HCT116 (cell line): ENCODE results near the gene A3GALT2. TPM values are rescaled to one million over a fixed set of nuclear protein-coding genes. Genes with fewer than 3 reads are reported as not detected.

Source experiments
- ATAC-seq: fragments of 200-7000 bp; cut with Tn5 transposase; 2 replicates; pipeline ENCODE4 v1.9.1; 2020; ENCODE audit warnings: mild to moderate bottlenecking, moderate library complexity
- BruUV-seq: library from RNA; stranded (reverse); fragments of 400-500 nt; replicated peaks from 2 replicates; lab custom pipeline; 2021; lab: Mats Ljungman, UMichigan
- CTCF ChIA-PET: fragments of 300-600 bp; sonication (Branson Sonifier 250); formaldehyde crosslinking; loops from one replicate; lab custom pipeline; 2021; ENCODE audit warnings: antibody characterized with exemption; lab: Charles Lee
- POLR2A ChIA-PET: fragments of 300-600, 350-600 bp; sonication (Branson Sonifier 250); formaldehyde crosslinking; loops from one replicate; lab custom pipeline; 2021; ENCODE audit warnings: antibody characterized with exemption; lab: Charles Lee
- RAD21 ChIA-PET, 2 experiments: fragments of 300-600 bp; sonication (Branson Sonifier 250); formaldehyde crosslinking; loops; one replicate each; lab custom pipeline; 2023; ENCODE audit warnings: low total read pairs in 2 of 2; ENCODE audit not compliant: uncharacterized antibody in 2 of 2, unreplicated experiment in 2 of 2, low non-redundant PET in 1 of 2; lab: Charles Lee
- DNase-seq: peaks from one replicate; pipeline ENCODE4 v3.0.0-alpha.2; 2010; ENCODE audit warnings: low read depth, low spot score
- H2AFZ ChIP-seq: fragments of 200-600 bp; shearing (Covaris generic), sonication (generic); 2 replicates; pipeline ENCODE4 v1.6.1; 2017; ENCODE audit warnings: low read depth, mixed run types, mixed read lengths, antibody characterized with exemption, low read length; ENCODE audit not compliant: poor library complexity, severe bottlenecking
- H3K27ac ChIP-seq: 2 replicates; pipeline ENCODE4 v1.5.1; 2012; ENCODE audit warnings: low read depth, low read length
- H3K27me3 ChIP-seq: fragments of 200-600 bp; sonication (generic); 2 replicates; pipeline ENCODE4 v1.6.1; 2016; ENCODE audit warnings: mixed run types, low read length, mixed read lengths; ENCODE audit not compliant: insufficient read depth
- H3K36me3 ChIP-seq, 2 experiments: fragments of 200-500 bp in 1 of 2; fragments of 200-600 bp in 1 of 2; sonication (Bioruptor generic) in 1 of 2; sonication (generic) in 1 of 2; 2 replicates each; pipeline versions ENCODE4 v1.5.1 to v1.6.1; 2014 to 2016; ENCODE audit warnings: low read length in 2 of 2, inconsistent platforms in 1 of 2, mixed read lengths in 1 of 2, mixed run types in 1 of 2; ENCODE audit not compliant: insufficient read depth in 2 of 2, control insufficient read depth in 1 of 2
- H3K4me1 ChIP-seq, 2 experiments: fragments of 200-600 bp in 1 of 2; sonication (generic) in 1 of 2; 2 replicates each; pipeline versions ENCODE4 v1.5.1 to v1.6.1; 2012 to 2017; ENCODE audit warnings: low read length in 2 of 2, inconsistent platforms in 1 of 2, mild to moderate bottlenecking in 1 of 2, mixed read lengths in 1 of 2, mixed run types in 1 of 2, moderate library complexity in 1 of 2; ENCODE audit not compliant: insufficient read depth in 2 of 2, control insufficient read depth in 1 of 2
- H3K4me2 ChIP-seq: fragments of 200-600 bp; sonication (generic); 2 replicates; pipeline ENCODE4 v1.6.1; 2017; ENCODE audit warnings: mixed run types, low read length, mixed read lengths
- H3K4me3 ChIP-seq, 2 experiments: fragments of 200-600 bp in 1 of 2; sonication (generic) in 1 of 2; replicated peaks in 1 of 2; 2 replicates each; pipeline ENCODE4 v1.5.1; 2011 to 2016; ENCODE audit warnings: low read length in 2 of 2, control low read depth in 1 of 2, low read depth in 1 of 2, mild to moderate bottlenecking in 1 of 2, mixed read lengths in 1 of 2, mixed run types in 1 of 2
- H3K79me2 ChIP-seq: fragments of 200-600 bp; sonication (generic); 2 replicates; pipeline ENCODE4 v1.6.1; 2017; ENCODE audit warnings: mild to moderate bottlenecking, mixed run types, low read length, moderate library complexity, mixed read lengths; ENCODE audit not compliant: insufficient read depth
- H3K9ac ChIP-seq: fragments of 200-600 bp; sonication (generic); 2 replicates; pipeline ENCODE4 v1.6.1; 2016; ENCODE audit warnings: low read length, mixed read lengths
- H3K9me2 ChIP-seq: fragments of 200-600 bp; sonication (generic), shearing (Covaris generic); 2 replicates; pipeline ENCODE4 v1.6.1; 2017; ENCODE audit warnings: mixed run types, mild to moderate bottlenecking, moderate library complexity; ENCODE audit not compliant: insufficient read depth
- H3K9me3 ChIP-seq, 2 experiments: fragments of 200-500 bp in 1 of 2; fragments of 200-600 bp in 1 of 2; sonication (Bioruptor generic) in 1 of 2; sonication (generic) in 1 of 2; 2 replicates each; pipeline ENCODE4 v1.6.1; 2014 to 2017; ENCODE audit warnings: low read length in 2 of 2, mixed read lengths in 2 of 2, inconsistent platforms in 1 of 2, low read depth in 1 of 2, mild to moderate bottlenecking in 1 of 2, mixed run types in 1 of 2, moderate library complexity in 1 of 2; ENCODE audit not compliant: control insufficient read depth in 1 of 2, insufficient read depth in 1 of 2
- H4K20me1 ChIP-seq: fragments of 200-600 bp; sonication (generic), shearing (Covaris generic); 2 replicates; pipeline ENCODE4 v1.6.1; 2017; ENCODE audit warnings: mixed run types, mild to moderate bottlenecking, moderate library complexity; ENCODE audit not compliant: insufficient read depth
- ATF3 ChIP-seq: IDR thresholded peaks from 2 replicates; pipeline ENCODE4 v1.6.1; 2012
- ELF1 ChIP-seq: IDR thresholded peaks from 2 replicates; pipeline ENCODE4 v1.6.1; 2012; ENCODE audit warnings: low read depth, borderline replicate concordance
- EZH2phosphoT487 ChIP-seq: fragments of 200-600 bp; IDR thresholded peaks from 2 replicates; pipeline ENCODE4 v1.6.1; 2018; ENCODE audit warnings: antibody characterized with exemption, borderline replicate concordance
- POLR2A ChIP-seq: IDR thresholded peaks from 2 replicates; pipeline ENCODE4 v1.7.0; 2011; ENCODE audit warnings: borderline replicate concordance; ENCODE audit not compliant: insufficient read depth, insufficient read length; ENCODE audit errors: extremely low read depth
- POLR2AphosphoS5 ChIP-seq: IDR thresholded peaks from 2 replicates; pipeline ENCODE4 v1.6.1; 2011; ENCODE audit warnings: mild to moderate bottlenecking, low read depth, low read length, moderate library complexity
- SP1 ChIP-seq: IDR thresholded peaks from 2 replicates; pipeline ENCODE4 v1.6.1; 2012; ENCODE audit warnings: low read depth
- SRF ChIP-seq: IDR thresholded peaks from 2 replicates; pipeline ENCODE4 v1.6.1; 2012; ENCODE audit warnings: low read depth
- TCF7L2 ChIP-seq: IDR thresholded peaks from 2 replicates; pipeline ENCODE4 v1.7.0; 2011; ENCODE audit warnings: borderline replicate concordance, inconsistent platforms; ENCODE audit not compliant: insufficient read depth, insufficient read length; ENCODE audit errors: extremely low read depth
- YY1 ChIP-seq: IDR thresholded peaks from 2 replicates; pipeline ENCODE4 v1.6.1; 2011; ENCODE audit warnings: low read length, low read depth, moderate library complexity, mild to moderate bottlenecking; ENCODE audit not compliant: insufficient replicate concordance; ENCODE audit errors: extremely low read depth
- ZBTB33 ChIP-seq: IDR thresholded peaks from 2 replicates; pipeline ENCODE4 v1.6.1; 2011; ENCODE audit warnings: mild to moderate bottlenecking, low read length, moderate library complexity; ENCODE audit not compliant: insufficient replicate concordance; ENCODE audit errors: extremely low read depth
- intact Hi-C: fragments of 100-400 bp; cut with micrococcal nuclease; formaldehyde crosslinking; loops from 2 replicates; pipeline ENCODE4 v1.10.0; 2022
- total RNA-seq: library from RNA; stranded (reverse); gene quantifications from one replicate; pipeline ENCODE4 v1.2.1, GENCODE V29; 2021; ENCODE audit not compliant: unreplicated experiment

The A3GALT2 gene
- total RNA-seq, 1 experiment from 2014 or later = not detected

GRCh38 chr1:33366762-33367484, 46.0 kb upstream of the A3GALT2 start:
- 0 out of 4 replicates have a peak, but pooled peaks cover 0 to 3% of the 10 kb centered on the region in 2 experiments for H3K4me1 ChIP-seq
- no peaks in the 10 kb centered on the region for H4K20me1 ChIP-seq
- no peak overlapping the region; the same call in 1 of the 2 replicates for H3K27ac ChIP-seq
- ChIA-PET CTCF (interaction anchor here (1.4 kb wide), 1 partner anchor 148 kb away, joined by 4 read pairs; no protein-coding TSS in a partner anchor), RAD21 (interaction anchor here in 1 of 2 experiments (0.6 kb wide), 1 partner anchor 89 kb away, joined by 3 read pairs; no protein-coding TSS in a partner anchor), POLR2A (no interaction called here)
- DNase-seq = no peak
- no peak overlapping the region for H3K4me3 ChIP-seq
- H3K9me3 ChIP-seq = no peaks in the 10 kb centered on the region
- TF ChIP-seq POLR2AphosphoS5 (no peak), ATF3 (no peak), ELF1 (no peak), TCF7L2 (no peak), ZBTB33 (no peak), SP1 (no peak), YY1 (no peak), POLR2A (no peak), SRF (no peak), EZH2phosphoT487 (no peak)
- no peaks in the 10 kb centered on the region; the same call in 1 of the 2 replicates for H3K79me2 ChIP-seq
- H3K36me3 ChIP-seq = peaks cover 36 to 66% of the 10 kb centered on the region in 2 experiments; a peak in 3 of 4 replicates
- no peak overlapping the region for H3K9ac ChIP-seq
- H2AFZ ChIP-seq = no peak overlapping the region
- no TSS peak for BruUV-seq
- no peak overlapping the region for H3K4me2 ChIP-seq
- H3K9me2 ChIP-seq = no peaks in the 10 kb centered on the region
- intact Hi-C loops = loop anchor here (5.0 to 10.0 kb wide), 2 partner anchors 105 to 152 kb away; partner anchors contain the start of gene ZSCAN20
- ATAC-seq = no peak
- no peaks in the 10 kb centered on the region for H3K27me3 ChIP-seq
